Type B pancreatic cell (in vitro differentiated cells): Measurements from ENCODE around the gene ARPC5. TPM values are rescaled to one million over a fixed set of nuclear protein-coding genes. Genes with fewer than 3 reads are reported as not detected.

ENCODE experiments used
- DNase-seq: peaks from one replicate; pipeline ENCODE4 v3.0.0; 2021; ENCODE audit warnings: mixed read lengths; ENCODE audit not compliant: unreplicated experiment; ENCODE audit errors: extremely low spot score
- H3K27ac Mint-ChIP-seq: 2 replicates; pipeline ENCODE4 v1.8.0; 2021; ENCODE audit warnings: mild to moderate bottlenecking, mixed read lengths
- H3K27me3 Mint-ChIP-seq: 2 replicates; pipeline ENCODE4 v1.8.0; 2021; ENCODE audit warnings: mixed read lengths
- H3K36me3 Mint-ChIP-seq: 2 replicates; pipeline ENCODE4 v1.8.0; 2021; ENCODE audit warnings: mixed read lengths
- H3K4me1 Mint-ChIP-seq: one replicate; pipeline ENCODE4 v1.8.0; 2021; ENCODE audit warnings: mixed read lengths; ENCODE audit not compliant: unreplicated experiment
- H3K4me3 Mint-ChIP-seq: 2 replicates; pipeline ENCODE4 v1.8.0; 2021; ENCODE audit warnings: mild to moderate bottlenecking, mixed read lengths
- H3K9me3 Mint-ChIP-seq: 2 replicates; pipeline ENCODE4 v1.8.0; 2021; ENCODE audit warnings: mixed read lengths
- CTCF ChIP-seq: fragments of 200-600 bp; sonication (generic); conservative IDR thresholded peaks from 2 replicates; pipeline ENCODE4 v1.5.0; 2021; ENCODE audit warnings: antibody characterized with exemption, mild to moderate bottlenecking
- total RNA-seq: library from RNA; stranded (reverse); gene quantifications from 2 replicates; pipeline ENCODE4 v1.2.1, GENCODE V29; 2021; ENCODE audit warnings: low replicate concordance

Gene ARPC5
- total RNA-seq, 1 donor from 2014 or later, result 83.5 TPM

GRCh38 chr1:183590244-183591191, 45.1 kb downstream of the ARPC5 start, which contains the start of gene NCF2:
Gene NCF2 (minus strand): TSS chr1:183590459. CDS start chr1:183590329, 130 bp downstream.
- Mint-ChIP-seq H3K27ac (peak within 1 kb of the TSS; percentile 54), H3K36me3 (no peaks in the 10 kb centered on the region), H3K4me3 (peak within 1 kb of the TSS; percentile 3), H3K9me3 (no peaks in the 10 kb centered on the region), H3K27me3 (no peaks in the 10 kb centered on the region), H3K4me1 (peaks cover 13% of the 10 kb centered on the region)
- no peak for TF ChIP-seq CTCF
- DNase-seq, result no peak

GRCh38 chr1:183589874-183590243, 45.7 kb downstream of the ARPC5 start:
- Mint-ChIP-seq H3K9me3 (no peaks in the 10 kb centered on the region), H3K36me3 (no peaks in the 10 kb centered on the region), H3K4me3 (no peak overlapping the region), H3K4me1 (peaks cover 13% of the 10 kb centered on the region), H3K27me3 (no peaks in the 10 kb centered on the region), H3K27ac (peak overlapping the region; percentile 54)
- DNase-seq, result no peak
- TF ChIP-seq CTCF, result no peak

- H3K4me3 Mint-ChIP-seq, result peak overlapping the region; percentile 3
- no peaks in the 10 kb centered on the region for H3K27me3 Mint-ChIP-seq
- no peaks in the 10 kb centered on the region for H3K9me3 Mint-ChIP-seq
- H3K27ac Mint-ChIP-seq, result no peak overlapping the region
- H3K4me1 Mint-ChIP-seq, result peaks cover 13% of the 10 kb centered on the region
- no peak for DNase-seq
- TF ChIP-seq CTCF, result no peak
- no peaks in the 10 kb centered on the region for H3K36me3 Mint-ChIP-seq
Observed at GRCh38 chr1:183589384-183589783, 46.2 kb downstream of the ARPC5 start.

- no peak for TF ChIP-seq CTCF
- no peaks in the 10 kb centered on the region for H3K36me3 Mint-ChIP-seq
- no peak for DNase-seq
- peaks cover 13% of the 10 kb centered on the region for H3K4me1 Mint-ChIP-seq
- H3K9me3 Mint-ChIP-seq, result no peaks in the 10 kb centered on the region
- no peak overlapping the region for H3K4me3 Mint-ChIP-seq
- no peaks in the 10 kb centered on the region for H3K27me3 Mint-ChIP-seq
- no peak overlapping the region for H3K27ac Mint-ChIP-seq
Observed at GRCh38 chr1:183588827-183589226, 46.8 kb downstream of the ARPC5 start.

- DNase-seq, result no peak
- no peaks in the 10 kb centered on the region for H3K36me3 Mint-ChIP-seq
- H3K9me3 Mint-ChIP-seq, result no peaks in the 10 kb centered on the region
- no peak overlapping the region for H3K27ac Mint-ChIP-seq
- no peak overlapping the region for H3K4me3 Mint-ChIP-seq
- no peaks in the 10 kb centered on the region for H3K27me3 Mint-ChIP-seq
- peaks cover 3% of the 10 kb centered on the region for H3K4me1 Mint-ChIP-seq
- no peak for TF ChIP-seq CTCF
Observed at GRCh38 chr1:183586926-183587325, 48.7 kb downstream of the ARPC5 start.
